Measurements from ENCODE around the gene SLC23A3.

SLC23A3 gene

GRCh38 chr2:219172231-219173154 is 2.7 kb upstream of the SLC23A3 start:
- H4K20me1 ChIP-seq (ENCODE audit: low read depth, low read length) = no peaks in the 10 kb centered on the region
- no peak overlapping the region for H3K4me3 ChIP-seq (ENCODE audit: insufficient read depth, low read length, poor library complexity, severe bottlenecking)
- H3K9me3 ChIP-seq (ENCODE audit: insufficient read depth, low read length) = no peaks in the 10 kb centered on the region
- TF ChIP-seq EZH2phosphoT487 (conservative IDR thresholded peaks at IDR 0.05; ENCODE audit: low read length) (no peak), CTCF (IDR thresholded peaks at IDR 0.05; ENCODE audit: insufficient read depth, low read length, poor library complexity, severe bottlenecking) (no peak)
- H3K36me3 ChIP-seq (ENCODE audit: low read length) = no peaks in the 10 kb centered on the region
- no peak overlapping the region for H3K4me2 ChIP-seq (ENCODE audit: low read depth, low read length, poor library complexity, severe bottlenecking)
- H3K27ac ChIP-seq (ENCODE audit: low read depth, low read length) = no peak overlapping the region
- H3K9me2 ChIP-seq (replicated peaks; ENCODE audit: insufficient read depth, low read length) = no peaks in the 10 kb centered on the region
- peaks cover 14% of the 10 kb centered on the region for H3F3A ChIP-seq (ENCODE audit: insufficient read depth)
- H2AFZ ChIP-seq (ENCODE audit: low read depth, low read length, severe bottlenecking) = no peak overlapping the region
- H3K27me3 ChIP-seq (ENCODE audit: low read length) = no peaks in the 10 kb centered on the region
- no peaks in the 10 kb centered on the region for H3K79me2 ChIP-seq (ENCODE audit: insufficient read depth, low read length)
- no peak overlapping the region for H3K9ac ChIP-seq (ENCODE audit: low read length)

- Histone ChIP-seq H3K79me2 (ENCODE audit: insufficient read depth, low read length) (no peaks in the 10 kb centered on the region), H3K9ac (ENCODE audit: low read length) (no peak overlapping the region), H3K9me2 (replicated peaks; ENCODE audit: insufficient read depth, low read length) (no peaks in the 10 kb centered on the region), H3K9me3 (ENCODE audit: insufficient read depth, low read length) (no peaks in the 10 kb centered on the region), H3K27me3 (ENCODE audit: low read length) (no peaks in the 10 kb centered on the region), H3K36me3 (ENCODE audit: low read length) (no peaks in the 10 kb centered on the region), H3K27ac (ENCODE audit: low read depth, low read length) (no peak overlapping the region), H4K20me1 (ENCODE audit: low read depth, low read length) (no peaks in the 10 kb centered on the region), H3K4me3 (ENCODE audit: insufficient read depth, low read length, poor library complexity, severe bottlenecking) (no peak overlapping the region), H3K4me2 (ENCODE audit: low read depth, low read length, poor library complexity, severe bottlenecking) (no peak overlapping the region), H2AFZ (ENCODE audit: low read depth, low read length, severe bottlenecking) (no peak overlapping the region), H3F3A (ENCODE audit: insufficient read depth) (peaks cover 8% of the 10 kb centered on the region; the same call in 1 of the 2 replicates)
- TF ChIP-seq CTCF (IDR thresholded peaks at IDR 0.05; ENCODE audit: insufficient read depth, low read length, poor library complexity, severe bottlenecking) (peak; percentile 83), EZH2phosphoT487 (conservative IDR thresholded peaks at IDR 0.05; ENCODE audit: low read length) (no peak)
Observed at GRCh38 chr2:219171231-219171651, 1.4 kb upstream of the SLC23A3 start.

- no peaks in the 10 kb centered on the region for H3K36me3 ChIP-seq (ENCODE audit: low read length)
- TF ChIP-seq EZH2phosphoT487 (conservative IDR thresholded peaks at IDR 0.05; ENCODE audit: low read length) = no peak
- TF ChIP-seq CTCF (IDR thresholded peaks at IDR 0.05; ENCODE audit: insufficient read depth, low read length, poor library complexity, severe bottlenecking) = no peak
- H3F3A ChIP-seq (ENCODE audit: insufficient read depth) = 0 out of 2 replicates have a peak, but pooled peaks cover 2% of the 10 kb centered on the region
- H2AFZ ChIP-seq (ENCODE audit: low read depth, low read length, severe bottlenecking) = no peak overlapping the region
- no peaks in the 10 kb centered on the region for H3K9me3 ChIP-seq (ENCODE audit: insufficient read depth, low read length)
- no peak overlapping the region for H3K27ac ChIP-seq (ENCODE audit: low read depth, low read length)
- H4K20me1 ChIP-seq (ENCODE audit: low read depth, low read length) = no peaks in the 10 kb centered on the region
- no peaks in the 10 kb centered on the region for H3K9me2 ChIP-seq (replicated peaks; ENCODE audit: insufficient read depth, low read length)
- H3K27me3 ChIP-seq (ENCODE audit: low read length) = no peaks in the 10 kb centered on the region
- H3K4me3 ChIP-seq (ENCODE audit: insufficient read depth, low read length, poor library complexity, severe bottlenecking) = no peak overlapping the region
- H3K9ac ChIP-seq (ENCODE audit: low read length) = no peak overlapping the region
- H3K79me2 ChIP-seq (ENCODE audit: insufficient read depth, low read length) = no peaks in the 10 kb centered on the region
- no peak overlapping the region for H3K4me2 ChIP-seq (ENCODE audit: low read depth, low read length, poor library complexity, severe bottlenecking)
Observed at GRCh38 chr2:219168932-219169331, 897 bp downstream of the SLC23A3 start.

Measured in SU-DHL-6 (cell line).